Measurements from ENCODE around the gene CD59. TPM values are rescaled to one million over a fixed set of nuclear protein-coding genes. Genes with fewer than 3 reads are reported as not detected.
"Not testable (repeated sequence)": the region's sequence is repeated elsewhere in the genome, so short reads cannot be mapped to it uniquely, and the experiment has no call there.

The CD59 gene
- total RNA-seq, 1 donor from 2014 or later = 1,004 TPM

GRCh38 chr11:33667819-33668467, 68.3 kb downstream of the CD59 start:
- no peak overlapping the region for H3K4me3 ChIP-seq
- TF ChIP-seq, protein P1, sequence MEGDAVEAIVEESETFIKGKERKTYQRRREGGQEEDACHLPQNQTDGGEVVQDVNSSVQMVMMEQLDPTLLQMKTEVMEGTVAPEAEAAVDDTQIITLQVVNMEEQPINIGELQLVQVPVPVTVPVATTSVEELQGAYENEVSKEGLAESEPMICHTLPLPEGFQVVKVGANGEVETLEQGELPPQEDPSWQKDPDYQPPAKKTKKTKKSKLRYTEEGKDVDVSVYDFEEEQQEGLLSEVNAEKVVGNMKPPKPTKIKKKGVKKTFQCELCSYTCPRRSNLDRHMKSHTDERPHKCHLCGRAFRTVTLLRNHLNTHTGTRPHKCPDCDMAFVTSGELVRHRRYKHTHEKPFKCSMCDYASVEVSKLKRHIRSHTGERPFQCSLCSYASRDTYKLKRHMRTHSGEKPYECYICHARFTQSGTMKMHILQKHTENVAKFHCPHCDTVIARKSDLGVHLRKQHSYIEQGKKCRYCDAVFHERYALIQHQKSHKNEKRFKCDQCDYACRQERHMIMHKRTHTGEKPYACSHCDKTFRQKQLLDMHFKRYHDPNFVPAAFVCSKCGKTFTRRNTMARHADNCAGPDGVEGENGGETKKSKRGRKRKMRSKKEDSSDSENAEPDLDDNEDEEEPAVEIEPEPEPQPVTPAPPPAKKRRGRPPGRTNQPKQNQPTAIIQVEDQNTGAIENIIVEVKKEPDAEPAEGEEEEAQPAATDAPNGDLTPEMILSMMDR (IDR thresholded peaks at IDR 0.05) = no peak
- H3K36me3 ChIP-seq = no peaks in the 10 kb centered on the region
- ATAC-seq (no peak), DNase-seq (no peak)
- no peaks in the 10 kb centered on the region for H3K9me3 ChIP-seq
- no peaks in the 10 kb centered on the region for H3K27me3 ChIP-seq
- H3K27ac ChIP-seq = no peak overlapping the region
- no peaks in the 10 kb centered on the region for H3K4me1 ChIP-seq
- intact Hi-C loops (cut with DNase I) = no loop called here

DNA sequence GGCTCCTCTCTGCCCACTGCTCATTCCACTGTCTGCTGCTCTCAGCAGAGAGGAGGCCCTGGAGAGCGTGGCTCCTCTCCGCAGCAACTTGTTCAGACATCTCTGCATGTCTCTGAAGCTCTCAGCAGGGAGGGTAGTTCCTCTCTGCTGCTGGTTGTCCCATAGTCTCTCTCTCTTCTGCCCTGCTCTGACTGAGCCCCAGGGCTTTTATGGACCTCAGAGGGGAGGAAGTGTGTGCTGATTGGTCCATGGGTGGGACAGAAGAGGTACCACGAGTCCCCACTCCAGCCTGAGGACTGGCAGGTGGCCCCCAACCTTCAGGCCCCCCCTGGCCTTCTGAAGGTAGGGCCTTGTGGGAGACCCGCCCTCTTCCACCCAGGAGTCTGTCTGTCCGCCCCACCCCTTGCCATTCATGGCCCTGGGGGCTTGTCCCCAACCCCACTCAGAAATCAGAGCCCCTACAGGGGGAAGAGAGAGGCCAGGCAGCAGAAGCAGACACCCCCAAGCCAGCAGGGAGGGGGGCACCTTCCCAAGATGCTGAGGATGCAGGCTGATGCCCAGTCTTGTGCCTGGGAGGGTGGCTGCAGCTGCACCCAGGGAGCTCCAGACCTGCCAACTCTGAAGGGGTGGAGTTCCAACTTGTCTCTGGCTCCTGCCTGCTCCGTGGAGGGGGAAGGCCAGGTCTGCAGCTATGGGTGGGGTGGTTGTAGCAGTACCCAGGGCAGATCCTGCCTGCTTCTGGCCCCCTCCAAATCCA, 70.7 kb downstream of the CD59 start:
- DNase-seq (no peak), ATAC-seq (peak; percentile 7)
- H3K4me3 ChIP-seq = no peak overlapping the region
- no peak overlapping the region for H3K27ac ChIP-seq
- no peaks in the 10 kb centered on the region for H3K4me1 ChIP-seq
- no peaks in the 10 kb centered on the region for H3K9me3 ChIP-seq
- intact Hi-C loops (cut with DNase I) = no loop called here
- TF ChIP-seq, protein P1 (IDR thresholded peaks at IDR 0.05) = no peak
- H3K36me3 ChIP-seq = no peaks in the 10 kb centered on the region
- no peaks in the 10 kb centered on the region for H3K27me3 ChIP-seq

- no peak overlapping the region for H3K27ac ChIP-seq
- H3K9me3 ChIP-seq = no peaks in the 10 kb centered on the region
- H3K4me1 ChIP-seq = no peaks in the 10 kb centered on the region
- TF ChIP-seq, protein P1 (IDR thresholded peaks at IDR 0.05) = no peak
- no peak overlapping the region for H3K4me3 ChIP-seq
- no peaks in the 10 kb centered on the region for H3K27me3 ChIP-seq
- ATAC-seq (no peak), DNase-seq (no peak)
- H3K36me3 ChIP-seq = no peaks in the 10 kb centered on the region
- intact Hi-C loops (cut with DNase I) = no loop called here
Measured at GRCh38 chr11:33664827-33665226, 71.4 kb downstream of the CD59 start.

DNA sequence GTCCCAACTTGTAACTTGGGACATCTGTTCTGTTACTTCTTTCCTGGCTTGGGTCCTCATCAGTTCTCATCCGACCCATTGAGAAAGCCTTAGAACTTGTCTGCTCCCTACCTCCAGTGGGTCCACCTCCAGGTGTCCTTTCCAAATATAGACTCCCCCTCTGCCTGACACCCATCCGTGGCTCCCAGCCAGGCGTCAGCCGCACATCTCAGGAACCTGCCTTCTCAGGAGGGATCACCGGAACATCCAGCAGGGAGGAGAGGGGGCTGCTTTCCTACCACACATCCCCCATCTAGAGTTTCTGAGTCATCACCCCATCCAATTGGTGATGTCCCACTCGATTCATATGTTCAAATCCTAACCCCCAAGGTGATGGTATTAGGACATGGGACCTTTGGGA, 72.1 kb downstream of the CD59 start:
- H3K4me3 ChIP-seq = no peak overlapping the region
- H3K4me1 ChIP-seq = no peaks in the 10 kb centered on the region
- intact Hi-C loops (cut with DNase I) = no loop called here
- DNase-seq (no peak), ATAC-seq (no peak)
- H3K27ac ChIP-seq = no peak overlapping the region
- TF ChIP-seq, protein P1 (IDR thresholded peaks at IDR 0.05) = no peak
- H3K36me3 ChIP-seq = no peaks in the 10 kb centered on the region
- no peaks in the 10 kb centered on the region for H3K27me3 ChIP-seq
- H3K9me3 ChIP-seq = no peaks in the 10 kb centered on the region

DNA sequence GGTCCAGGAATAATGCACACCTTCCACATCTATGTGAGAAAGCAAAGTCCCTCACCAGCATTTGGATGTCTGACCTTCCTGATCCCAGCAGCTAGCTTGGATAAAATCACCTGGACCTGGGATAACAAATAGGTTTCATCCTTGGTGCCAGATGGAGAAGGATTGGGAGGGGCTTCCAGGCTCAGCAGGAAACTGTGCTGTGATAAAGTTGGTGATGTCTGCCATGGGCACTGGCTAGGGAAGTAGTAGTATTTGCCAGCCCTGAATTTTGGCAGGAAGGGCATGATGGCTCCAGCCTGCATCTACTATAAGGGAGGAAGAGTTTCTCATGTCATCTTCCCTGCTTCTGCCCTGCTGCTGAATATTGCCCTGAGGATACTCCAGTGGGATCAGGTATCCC, 73.1 kb downstream of the CD59 start:
- Histone ChIP-seq H3K27me3 (no peaks in the 10 kb centered on the region), H3K4me3 (no peak overlapping the region), H3K36me3 (no peaks in the 10 kb centered on the region), H3K4me1 (no peaks in the 10 kb centered on the region), H3K9me3 (no peaks in the 10 kb centered on the region), H3K27ac (no peak overlapping the region)
- intact Hi-C loops (cut with DNase I) = no loop called here
- ATAC-seq = no peak
- TF ChIP-seq, protein P1 (IDR thresholded peaks at IDR 0.05) = no peak
- DNase-seq = no peak

DNA sequence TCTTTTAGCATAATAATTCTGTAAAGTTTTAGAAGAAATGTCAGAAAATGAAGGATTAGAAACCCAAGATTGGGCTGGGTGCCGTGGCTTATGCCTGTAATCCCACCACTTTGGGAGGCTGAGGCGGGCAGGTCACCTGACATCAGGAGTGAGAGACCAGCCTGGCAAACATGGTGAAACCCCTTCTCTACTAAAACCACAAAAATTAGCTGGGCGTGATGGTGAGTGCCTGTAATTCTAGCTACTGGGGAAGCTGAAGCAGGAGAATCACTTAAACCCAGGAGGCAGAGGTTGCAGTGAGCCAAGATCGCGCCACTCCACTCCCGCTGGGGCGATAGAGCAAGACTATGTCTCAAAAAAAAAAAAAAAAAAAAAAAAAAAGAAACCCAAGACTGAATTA, 74.7 kb downstream of the CD59 start:
- H3K9me3 ChIP-seq; H3K27ac ChIP-seq; H3K4me1 ChIP-seq; ATAC-seq; intact Hi-C loops (cut with DNase I); DNase-seq; H3K4me3 ChIP-seq; H3K27me3 ChIP-seq; H3K36me3 ChIP-seq: not testable (repeated sequence)
